K562 (cell line): ENCODE results near the gene EZH2. TPM values are rescaled to one million over a fixed set of nuclear protein-coding genes. Genes with fewer than 3 reads are reported as not detected.

ENCODE experiments used
- ATAC-seq: fragments of 200-7000 bp; cut with Tn5 transposase; 3 replicates; pipeline ENCODE4 v1.9.1; 2020; ENCODE audit warnings: moderate library complexity
- BruUV-seq: library from RNA; stranded (reverse); fragments of 400-500 nt; replicated peaks from 2 replicates; lab custom pipeline; 2021; lab: Mats Ljungman, UMichigan
- CTCF ChIA-PET: fragments of 300-600 bp; formaldehyde crosslinking; extraction: SDS; loops from one replicate; lab custom pipeline; 2021; ENCODE audit warnings: low intra/inter-chr PET ratio; lab: Yijun Ruan, JAX
- POLR2A ChIA-PET: fragments of 300-600, 350-650 bp; sonication (Branson Sonifier 250); formaldehyde crosslinking; extraction: SDS; loops from one replicate; lab custom pipeline; 2021; ENCODE audit warnings: antibody characterized with exemption, inconsistent platforms; lab: Yijun Ruan, JAX
- DNase-seq, 4 experiments: peaks; one replicate each; pipeline versions ENCODE4 v3.0.0 to v3.0.0-alpha.2; 2011 to 2018; ENCODE audit warnings: low spot score in 3 of 4, mixed read lengths in 3 of 4; ENCODE audit errors: extremely low read depth in 1 of 4
- FAIRE-seq: peaks from 2 replicates; lab custom pipeline; 2011; peaks lifted over from hg19 to GRCh38; lab: Jason Lieb, UNC
- H2AFZ ChIP-seq: 2 replicates; pipeline ENCODE4 v1.6.0; 2011; ENCODE audit warnings: low read depth, low read length, control low read depth, inconsistent platforms
- H3K27ac ChIP-seq: fragments of 200-600 bp; 3 replicates; pipeline ENCODE4 v1.8.0; 2011; ENCODE audit warnings: low read depth, mild to moderate bottlenecking, control low read depth, inconsistent platforms, low read length, moderate library complexity, mixed read lengths; ENCODE audit errors: extremely low read depth
- H3K27me3 ChIP-seq, 2 experiments: fragments of 300-600 bp in 1 of 2; 2 replicates in 1 of 2; 3 replicates in 1 of 2; pipeline versions ENCODE4 v1.6.0 to v1.8.0; 2011; ENCODE audit warnings: inconsistent platforms in 2 of 2, low read length in 2 of 2, mild to moderate bottlenecking in 1 of 2, mixed read lengths in 1 of 2, moderate library complexity in 1 of 2; ENCODE audit not compliant: control insufficient read depth in 2 of 2, insufficient read depth in 2 of 2
- H3K36me3 ChIP-seq: fragments of 300-600 bp; 3 replicates; pipeline ENCODE4 v1.8.0; 2011; ENCODE audit warnings: mild to moderate bottlenecking, low read length, inconsistent platforms; ENCODE audit not compliant: control insufficient read depth, insufficient read depth
- H3K4me1 ChIP-seq, 2 experiments: fragments of 200-600 bp in 1 of 2; replicated peaks in 1 of 2; 2 replicates in 1 of 2; 3 replicates in 1 of 2; pipeline versions ENCODE4 v1.5.1 to v1.8.0; 2011; ENCODE audit warnings: inconsistent platforms in 2 of 2, low read length in 2 of 2, mild to moderate bottlenecking in 1 of 2, mixed read lengths in 1 of 2, moderate library complexity in 1 of 2; ENCODE audit not compliant: control insufficient read depth in 2 of 2, insufficient read depth in 2 of 2
- H3K4me2 ChIP-seq: 2 replicates; pipeline ENCODE4 v1.6.1; 2011; ENCODE audit warnings: low read length, control low read depth, inconsistent platforms, mixed read lengths; ENCODE audit not compliant: insufficient read depth
- H3K4me3 ChIP-seq: fragments of 200-600 bp; sonication (generic), shearing (Covaris generic); 2 replicates; pipeline ENCODE4 v1.5.1; 2016; ENCODE audit warnings: control low read depth, inconsistent platforms
- H3K79me2 ChIP-seq: fragments of 200-600 bp; 3 replicates; pipeline ENCODE4 v1.8.0; 2011; ENCODE audit warnings: low read length, inconsistent platforms; ENCODE audit not compliant: control insufficient read depth, insufficient read depth
- H3K9ac ChIP-seq, 2 experiments: 2 replicates each; pipeline versions ENCODE4 v1.6.0 to v1.6.1; 2011; ENCODE audit warnings: low read depth in 2 of 2, low read length in 2 of 2, control low read depth in 1 of 2, inconsistent platforms in 1 of 2, mild to moderate bottlenecking in 1 of 2, mixed read lengths in 1 of 2; ENCODE audit not compliant: insufficient read depth in 1 of 2
- H3K9me1 ChIP-seq: one replicate; pipeline ENCODE4 v1.6.0; 2011; ENCODE audit warnings: inconsistent platforms, mild to moderate bottlenecking, low read length, moderate library complexity; ENCODE audit not compliant: control insufficient read depth, insufficient read depth
- H3K9me3 ChIP-seq: replicated peaks from 2 replicates; pipeline ENCODE4 v1.5.1; 2011; ENCODE audit warnings: low read depth, low read length, inconsistent platforms; ENCODE audit not compliant: control insufficient read depth, insufficient read depth
- H4K20me1 ChIP-seq: replicated peaks from 2 replicates; pipeline ENCODE4 v1.6.1; 2011; ENCODE audit warnings: low read length, inconsistent platforms, mixed read lengths; ENCODE audit not compliant: control insufficient read depth, insufficient read depth
- CBX3 ChIP-seq, 2 experiments: IDR thresholded peaks; 1 replicate in 1 of 2; 2 replicates in 1 of 2; pipeline ENCODE4 v1.6.1; 2012; ENCODE audit warnings: inconsistent platforms in 2 of 2, low read length in 2 of 2, borderline replicate concordance in 1 of 2, control low read depth in 1 of 2
- HDAC3 ChIP-seq: fragments of 450-650 bp; IDR thresholded peaks from 2 replicates; pipeline ENCODE4 v1.6.1; 2018; ENCODE audit warnings: borderline replicate concordance, mild to moderate bottlenecking, moderate library complexity; ENCODE audit not compliant: partially characterized antibody
- NCOR1 ChIP-seq: fragments of 450-650 bp; IDR thresholded peaks from 2 replicates; pipeline ENCODE4 v1.6.1; 2016; ENCODE audit warnings: mild to moderate bottlenecking, moderate library complexity
- POLR2B ChIP-seq: fragments of 450-650 bp; IDR thresholded peaks from 2 replicates; pipeline ENCODE4 v1.6.1; 2018; ENCODE audit warnings: low read depth; ENCODE audit not compliant: partially characterized antibody
- TAL1 ChIP-seq: fragments of 450-650 bp; IDR thresholded peaks from 2 replicates; pipeline ENCODE4 v1.6.1; 2016; ENCODE audit warnings: mild to moderate bottlenecking
- ZBTB5 ChIP-seq: fragments of 450-650 bp; IDR thresholded peaks from 2 replicates; pipeline ENCODE4 v1.6.1; 2017; ENCODE audit warnings: antibody characterized with exemption
- ZNF639 ChIP-seq, 2 experiments: fragments of 200-800 bp in 1 of 2; sonication (Bioruptor generic) in 1 of 2; sonication (generic) in 1 of 2; formaldehyde crosslinking in 1 of 2; IDR thresholded peaks in 1 of 2; conservative IDR thresholded peaks in 1 of 2; 2 replicates each; pipeline versions ENCODE4 v1.5.0 to v1.6.1; 2016 to 2020; ENCODE audit warnings: missing compliant biosample characterization in 1 of 2, missing genetic modification characterization in 1 of 2, missing genetic modification reagents in 1 of 2
- ZSCAN29 ChIP-seq: fragments of 450-650 bp; IDR thresholded peaks from 2 replicates; pipeline ENCODE4 v1.6.1; 2017
- WGBS: fragments of 100-300 bp; shearing (Covaris generic); methylation state at CpG from one replicate; pipeline ENCODE4 v1.1.6; 2016; ENCODE audit warnings: low coverage, mixed read lengths; ENCODE audit not compliant: insufficient coverage; ENCODE audit errors: missing lambda C conversion rate; 5-methylcytosine and 5-hydroxymethylcytosine counted together
- in situ Hi-C: fragments of 300-500 bp; cut with MboI; formaldehyde crosslinking; loops from 4 replicates; pipeline ENCODE4 v1.15.0; 2018; ENCODE audit warnings: inconsistent platforms, mixed read lengths
- intact Hi-C: fragments of 100-400 bp; cut with micrococcal nuclease; formaldehyde crosslinking; loops from 2 replicates; pipeline ENCODE4 v1.14.2; 2022
- polyA plus RNA-seq, 8 experiments: library from polyadenylated mRNA; depleted of rRNA in 4 of 8; stranded (reverse) in 5 of 8; unstranded in 3 of 8; fragments of >200 nt; fragmentation: Nextera tagmentation in 2 of 8; fragmentation: Illumina TruSeq in 1 of 8; extraction: Ambion mirVana in 2 of 8; extraction: Trizol in 1 of 8; gene quantifications; 2 replicates each; pipeline versions ENCODE4 v1.2.1 to v1.2.3, GENCODE V29; 2011 to 2014; ENCODE audit warnings: inconsistent platforms in 1 of 8, missing spikeins in 1 of 8
- total RNA-seq, 7 experiments: library from RNA; depleted of rRNA in 6 of 7; stranded (reverse); fragments of >200 nt in 6 of 7; fragmentation: Illumina TruSeq in 2 of 7; extraction: Trizol in 2 of 7; gene quantifications; 2 replicates each; pipeline versions ENCODE4 v1.2.1 to v1.2.3, GENCODE V29; 2011 to 2021; ENCODE audit warnings: low replicate concordance in 1 of 7
- TF ChIP-seq, protein P1 (sequence below): fragments of 450-650 bp; IDR thresholded peaks from 2 replicates; pipeline ENCODE4 v1.6.1; 2017; ENCODE audit warnings: antibody characterized with exemption, mild to moderate bottlenecking
- TF ChIP-seq, protein P2 (sequence below): fragments of 450-650 bp; formaldehyde crosslinking; IDR thresholded peaks from 2 replicates; pipeline ENCODE4 v1.4.0; 2022; ENCODE audit warnings: missing genetic modification characterization
- TF ChIP-seq, protein P3 (sequence below): fragments of 250-450 bp; sonication (Bioruptor Pico); IDR thresholded peaks from 2 replicates; pipeline ENCODE4 v1.4.0; 2020; ENCODE audit warnings: mild to moderate bottlenecking

Gene EZH2
- total and polyA plus RNA-seq, 9 of the 15 experiments (the other 6 are each of a cell fraction or from before 2014, with no cell fraction given), result 48.7 to 175 (median 98.6) TPM

- Histone ChIP-seq H3K4me3 (no peak overlapping the region), H3K9me1 (no peaks in the 10 kb centered on the region), H3K4me1 (peaks cover 0 to 12% of the 10 kb centered on the region in 2 experiments; a peak in 4 of 5 replicates), H4K20me1 (no peaks in the 10 kb centered on the region), H3K9ac (no peak overlapping the region), H3K27me3 (no peaks in the 10 kb centered on the region), H3K36me3 (peaks cover 92% of the 10 kb centered on the region), H3K79me2 (peaks cover 59% of the 10 kb centered on the region), H3K27ac (peak overlapping the region; percentile 5; the same call in 2 of the 3 replicates), H3K4me2 (no peak overlapping the region), H2AFZ (no peak overlapping the region), H3K9me3 (no peaks in the 10 kb centered on the region)
- in situ Hi-C loops (no loop called here), intact Hi-C loops (no loop called here)
- ChIA-PET POLR2A (interaction anchor here (2.1 kb wide), 1 partner anchor 13 kb away, joined by 13 read pairs; no protein-coding TSS in a partner anchor), CTCF (no interaction called here)
- peak in 2 of 4 experiments; percentile 42 to 71 for DNase-seq
- FAIRE-seq, result no peak
- WGBS, result 67% methylated on average over 1 of the region's 1 CpG
- ATAC-seq, result peak; percentile 29
- no TSS peak for BruUV-seq
- no peak for TF ChIP-seq POLR2B
- TF ChIP-seq HDAC3, result peak; percentile 21
- TF ChIP-seq, protein P1, sequence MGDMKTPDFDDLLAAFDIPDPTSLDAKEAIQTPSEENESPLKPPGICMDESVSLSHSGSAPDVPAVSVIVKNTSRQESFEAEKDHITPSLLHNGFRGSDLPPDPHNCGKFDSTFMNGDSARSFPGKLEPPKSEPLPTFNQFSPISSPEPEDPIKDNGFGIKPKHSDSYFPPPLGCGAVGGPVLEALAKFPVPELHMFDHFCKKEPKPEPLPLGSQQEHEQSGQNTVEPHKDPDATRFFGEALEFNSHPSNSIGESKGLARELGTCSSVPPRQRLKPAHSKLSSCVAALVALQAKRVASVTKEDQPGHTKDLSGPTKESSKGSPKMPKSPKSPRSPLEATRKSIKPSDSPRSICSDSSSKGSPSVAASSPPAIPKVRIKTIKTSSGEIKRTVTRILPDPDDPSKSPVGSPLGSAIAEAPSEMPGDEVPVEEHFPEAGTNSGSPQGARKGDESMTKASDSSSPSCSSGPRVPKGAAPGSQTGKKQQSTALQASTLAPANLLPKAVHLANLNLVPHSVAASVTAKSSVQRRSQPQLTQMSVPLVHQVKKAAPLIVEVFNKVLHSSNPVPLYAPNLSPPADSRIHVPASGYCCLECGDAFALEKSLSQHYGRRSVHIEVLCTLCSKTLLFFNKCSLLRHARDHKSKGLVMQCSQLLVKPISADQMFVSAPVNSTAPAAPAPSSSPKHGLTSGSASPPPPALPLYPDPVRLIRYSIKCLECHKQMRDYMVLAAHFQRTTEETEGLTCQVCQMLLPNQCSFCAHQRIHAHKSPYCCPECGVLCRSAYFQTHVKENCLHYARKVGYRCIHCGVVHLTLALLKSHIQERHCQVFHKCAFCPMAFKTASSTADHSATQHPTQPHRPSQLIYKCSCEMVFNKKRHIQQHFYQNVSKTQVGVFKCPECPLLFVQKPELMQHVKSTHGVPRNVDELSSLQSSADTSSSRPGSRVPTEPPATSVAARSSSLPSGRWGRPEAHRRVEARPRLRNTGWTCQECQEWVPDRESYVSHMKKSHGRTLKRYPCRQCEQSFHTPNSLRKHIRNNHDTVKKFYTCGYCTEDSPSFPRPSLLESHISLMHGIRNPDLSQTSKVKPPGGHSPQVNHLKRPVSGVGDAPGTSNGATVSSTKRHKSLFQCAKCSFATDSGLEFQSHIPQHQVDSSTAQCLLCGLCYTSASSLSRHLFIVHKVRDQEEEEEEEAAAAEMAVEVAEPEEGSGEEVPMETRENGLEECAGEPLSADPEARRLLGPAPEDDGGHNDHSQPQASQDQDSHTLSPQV, result no peak
- TF ChIP-seq, protein P2, sequence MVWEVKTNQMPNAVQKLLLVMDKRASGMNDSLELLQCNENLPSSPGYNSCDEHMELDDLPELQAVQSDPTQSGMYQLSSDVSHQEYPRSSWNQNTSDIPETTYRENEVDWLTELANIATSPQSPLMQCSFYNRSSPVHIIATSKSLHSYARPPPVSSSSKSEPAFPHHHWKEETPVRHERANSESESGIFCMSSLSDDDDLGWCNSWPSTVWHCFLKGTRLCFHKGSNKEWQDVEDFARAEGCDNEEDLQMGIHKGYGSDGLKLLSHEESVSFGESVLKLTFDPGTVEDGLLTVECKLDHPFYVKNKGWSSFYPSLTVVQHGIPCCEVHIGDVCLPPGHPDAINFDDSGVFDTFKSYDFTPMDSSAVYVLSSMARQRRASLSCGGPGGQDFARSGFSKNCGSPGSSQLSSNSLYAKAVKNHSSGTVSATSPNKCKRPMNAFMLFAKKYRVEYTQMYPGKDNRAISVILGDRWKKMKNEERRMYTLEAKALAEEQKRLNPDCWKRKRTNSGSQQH (CRISPR knock-in tag), result no peak
- TF ChIP-seq NCOR1, result peak; percentile 59
- no peak for TF ChIP-seq ZNF639 (CRISPR knock-in tag; conservative IDR thresholded peaks at IDR 0.05 in 1 of 2, IDR thresholded peaks at IDR 0.05 in 1 of 2)
- TF ChIP-seq CBX3 (IDR thresholded peaks at IDR 0.05; ENCODE audit: borderline replicate concordance in 1 of 2, low read length in 2 of 2), result no peak
- TF ChIP-seq ZSCAN29, result no peak
- TF ChIP-seq TAL1, result peak; percentile 42; the same call in 1 of the 2 replicates
- TF ChIP-seq, protein P3, sequence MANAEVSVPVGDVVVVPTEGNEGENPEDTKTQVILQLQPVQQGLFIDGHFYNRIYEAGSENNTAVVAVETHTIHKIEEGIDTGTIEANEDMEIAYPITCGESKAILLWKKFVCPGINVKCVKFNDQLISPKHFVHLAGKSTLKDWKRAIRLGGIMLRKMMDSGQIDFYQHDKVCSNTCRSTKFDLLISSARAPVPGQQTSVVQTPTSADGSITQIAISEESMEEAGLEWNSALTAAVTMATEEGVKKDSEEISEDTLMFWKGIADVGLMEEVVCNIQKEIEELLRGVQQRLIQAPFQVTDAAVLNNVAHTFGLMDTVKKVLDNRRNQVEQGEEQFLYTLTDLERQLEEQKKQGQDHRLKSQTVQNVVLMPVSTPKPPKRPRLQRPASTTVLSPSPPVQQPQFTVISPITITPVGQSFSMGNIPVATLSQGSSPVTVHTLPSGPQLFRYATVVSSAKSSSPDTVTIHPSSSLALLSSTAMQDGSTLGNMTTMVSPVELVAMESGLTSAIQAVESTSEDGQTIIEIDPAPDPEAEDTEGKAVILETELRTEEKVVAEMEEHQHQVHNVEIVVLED (CRISPR knock-in tag), result no peak
- no peak for TF ChIP-seq ZBTB5
Observed at GRCh38 chr7:148828965-148829364, 55.1 kb downstream of the EZH2 start.
